Ramos (cell line): Measurements from ENCODE around the gene INPP5B.
"Not testable (repeated sequence)": the region's sequence is repeated elsewhere in the genome, so short reads cannot be mapped to it uniquely, and the experiment has no call there.

Source experiments
- in situ Hi-C: fragments of 300-500 bp; cut with MboI; formaldehyde crosslinking; loops from one replicate; pipeline ENCODE4 v1.14.3; 2022; ENCODE audit warnings: low sequenced_read_pairs; ENCODE audit not compliant: unreplicated experiment

Gene INPP5B

DNA sequence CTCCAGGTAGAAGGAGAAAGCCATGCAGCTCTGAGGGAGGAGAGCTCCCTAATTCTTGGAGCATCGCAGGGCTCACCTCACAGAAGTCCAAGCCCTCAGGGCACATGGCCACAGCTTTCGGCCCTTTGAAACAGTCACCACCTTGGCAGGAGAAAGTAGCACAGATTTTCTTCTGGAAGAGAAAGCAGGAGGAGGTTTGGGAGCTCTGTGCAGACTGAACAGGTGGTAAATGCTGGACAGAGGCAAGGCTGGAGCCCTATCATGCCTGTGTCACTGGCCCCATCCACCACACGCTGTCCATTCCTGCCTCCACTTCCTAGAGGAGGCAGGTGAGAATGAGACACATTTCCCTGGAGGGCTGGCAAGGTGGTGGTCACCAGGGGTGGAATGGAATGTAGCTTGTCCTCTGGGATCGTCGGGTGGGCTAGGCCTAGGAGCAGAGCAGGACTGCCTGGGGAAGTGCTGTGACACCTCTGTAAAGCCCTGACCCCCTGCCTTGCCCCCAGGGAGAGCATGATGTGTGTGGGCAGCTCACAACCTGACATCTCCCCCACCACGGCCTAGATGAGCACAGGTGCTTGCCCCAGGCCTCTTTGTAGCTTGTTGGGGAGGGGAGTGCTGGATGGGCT is 2.8 kb upstream of the INPP5B start:
- in situ Hi-C loops, result no loop called here

DNA sequence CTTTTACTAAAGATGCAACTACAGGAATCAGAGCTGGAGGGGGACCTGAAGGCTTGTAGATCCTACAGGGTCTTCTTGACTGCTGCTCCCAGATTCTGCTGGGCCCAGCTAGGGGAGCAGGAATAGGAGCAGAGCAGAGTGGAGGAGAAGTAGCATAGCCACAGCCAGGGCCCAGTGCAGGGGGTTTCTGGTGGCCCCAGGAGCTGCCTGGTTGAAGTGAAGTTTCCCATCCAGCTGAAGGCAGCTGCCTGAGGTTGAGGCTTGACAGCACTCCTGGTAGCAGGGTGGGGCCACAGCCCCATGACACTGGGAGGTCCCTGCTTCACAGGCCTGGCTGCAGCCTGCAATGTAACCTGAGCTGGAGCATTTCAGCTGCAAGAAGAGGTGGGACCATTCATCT is 2.0 kb upstream of the INPP5B start:
- in situ Hi-C loops, result no loop called here

DNA sequence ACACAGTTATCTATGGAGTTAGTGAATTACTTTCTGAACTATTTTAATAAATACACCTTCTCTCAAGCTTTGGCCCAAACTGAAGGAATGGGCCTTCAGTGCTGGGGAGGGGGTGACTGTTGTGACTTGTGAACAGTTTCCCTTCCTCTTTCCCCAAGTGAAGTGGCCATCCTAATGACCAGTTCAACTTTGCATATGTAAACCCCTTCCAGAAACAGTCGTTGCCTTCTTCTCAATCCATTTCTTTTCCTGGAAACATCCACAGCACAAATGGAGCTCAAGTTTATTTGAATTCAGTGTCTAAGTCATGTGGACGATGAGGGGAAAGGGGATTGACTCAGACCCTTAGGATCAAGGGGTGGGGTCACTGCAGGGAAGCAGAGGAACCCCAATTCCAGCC is 1.3 kb upstream of the INPP5B start:
- in situ Hi-C loops, result no loop called here

DNA sequence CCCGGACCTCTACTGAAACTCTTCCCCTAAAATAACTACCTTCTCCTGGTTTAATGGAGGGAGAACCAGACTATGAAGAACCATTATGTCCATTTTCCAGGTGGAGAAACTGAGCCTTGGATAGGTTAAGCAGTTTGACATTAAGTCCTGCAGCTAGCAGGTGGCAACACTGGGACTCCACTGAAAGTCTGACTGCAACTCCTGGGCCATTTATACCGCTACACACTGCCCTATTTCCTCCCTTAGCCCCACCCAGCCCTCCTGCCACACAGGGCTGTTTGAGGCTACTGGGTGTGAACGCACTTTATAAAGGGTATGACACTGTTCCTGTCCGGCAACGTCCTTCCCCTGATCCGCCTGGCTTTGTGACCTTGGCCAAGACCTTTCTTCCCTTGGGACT is 511 bp upstream of the INPP5B start:
- in situ Hi-C loops, result no loop called here

DNA sequence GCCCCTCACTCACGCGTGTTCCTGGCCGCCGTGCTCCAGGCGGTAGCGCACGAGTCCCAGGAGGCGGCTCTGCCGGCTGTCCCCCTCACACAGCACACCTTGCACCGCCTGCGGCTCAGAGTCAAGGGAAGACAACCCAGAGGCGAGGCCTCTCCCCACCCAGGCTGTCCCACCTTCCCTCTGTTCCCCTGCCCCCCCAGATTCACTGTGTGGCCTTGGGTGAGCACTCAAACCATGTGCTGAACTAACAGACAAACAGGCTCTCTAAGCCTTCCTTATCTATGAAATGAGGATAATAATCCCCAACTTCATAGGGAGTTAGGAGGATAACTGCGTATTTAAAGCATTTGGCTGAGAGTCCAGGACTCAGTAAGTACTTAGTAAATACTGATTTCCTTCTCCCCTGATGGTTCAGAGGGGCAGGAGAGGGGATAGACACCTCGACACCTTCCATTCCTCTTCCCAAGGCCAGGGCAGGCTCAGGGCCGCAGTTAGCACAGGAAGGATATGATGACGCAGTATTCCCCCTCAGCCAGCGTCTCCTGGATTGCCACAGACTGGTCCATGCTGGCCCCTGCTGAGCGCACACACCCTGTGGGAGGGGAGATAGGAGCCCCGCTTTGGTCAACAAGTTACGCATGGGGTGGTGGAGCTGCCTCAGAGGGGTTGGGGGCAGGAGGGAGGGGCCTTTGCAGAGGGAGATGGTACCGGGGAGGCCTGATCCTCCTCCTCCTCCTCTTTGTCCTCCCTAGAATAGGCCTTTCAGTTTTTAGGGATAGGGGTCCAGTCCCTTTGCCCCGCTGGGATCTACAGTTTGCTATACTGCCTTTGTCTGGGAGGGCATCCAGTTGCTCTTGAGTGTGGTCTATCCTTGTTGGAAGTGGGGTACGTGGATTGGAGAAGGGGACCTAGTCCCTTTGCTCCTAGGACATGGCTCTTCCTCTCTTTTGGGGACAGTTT is 830 bp downstream of the INPP5B start:
- in situ Hi-C loops, result no loop called here

- in situ Hi-C loops, result no loop called here
Measured at GRCh38 chr1:37945251-37945650, 1.6 kb downstream of the INPP5B start.

DNA sequence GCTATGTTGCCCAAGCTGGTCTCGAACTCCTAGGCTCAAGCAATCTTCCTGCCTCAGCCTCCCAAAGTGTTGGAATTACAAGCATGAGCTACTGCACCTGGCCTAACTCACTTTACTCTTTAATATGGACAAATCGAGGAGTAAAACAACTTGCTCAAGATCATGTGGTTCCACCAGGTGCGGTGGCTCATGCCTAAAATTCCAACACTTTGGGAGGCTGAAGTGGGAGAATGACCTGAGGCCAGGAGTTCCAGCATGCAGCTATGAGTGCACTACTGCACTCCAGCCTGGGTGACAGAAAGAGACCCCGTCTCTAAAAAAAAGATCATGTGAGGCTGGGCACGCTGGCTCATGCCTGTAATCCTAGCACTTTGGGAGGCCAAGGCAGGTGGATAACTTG is 2.0 kb downstream of the INPP5B start:
- in situ Hi-C loops, result no loop called here

- in situ Hi-C loops, result no loop called here
Measured at GRCh38 chr1:37944086-37944763, 2.6 kb downstream of the INPP5B start.

DNA sequence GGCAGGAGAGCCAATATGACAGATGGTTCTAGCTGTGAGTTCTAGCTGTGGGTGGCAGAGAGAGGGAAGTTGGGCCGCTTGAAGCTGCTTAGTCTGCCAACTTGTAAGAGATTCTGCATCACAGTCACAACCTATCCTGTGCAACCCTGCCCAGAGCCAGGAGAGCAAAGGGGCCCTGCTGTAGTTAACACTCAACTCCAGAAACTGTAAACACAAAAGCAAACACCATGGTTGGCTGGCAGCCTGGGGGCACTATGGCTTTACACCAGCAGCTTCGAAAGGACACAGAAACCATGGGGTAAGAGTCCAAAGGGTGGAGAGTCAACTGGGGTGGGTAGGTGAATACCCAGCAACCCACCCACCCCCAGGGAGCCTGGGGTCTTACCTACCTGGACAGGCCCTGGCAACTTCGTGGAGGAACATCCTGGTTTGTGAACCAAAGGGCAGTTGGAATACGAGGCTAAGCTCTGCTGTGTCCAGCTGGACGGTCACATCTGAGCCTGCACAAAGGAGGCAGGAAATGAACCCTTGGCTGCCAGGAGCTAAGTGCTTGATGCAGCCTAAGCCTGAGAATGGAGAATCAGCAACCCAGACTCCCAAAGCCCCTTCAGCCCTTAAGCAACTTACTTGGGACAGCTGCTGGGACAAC is 6.4 kb downstream of the INPP5B start:
- in situ Hi-C loops, result no loop called here

GRCh38 chr1:37936760-37937159 is 10.1 kb downstream of the INPP5B start:
- in situ Hi-C loops, result not testable (repeated sequence)

DNA sequence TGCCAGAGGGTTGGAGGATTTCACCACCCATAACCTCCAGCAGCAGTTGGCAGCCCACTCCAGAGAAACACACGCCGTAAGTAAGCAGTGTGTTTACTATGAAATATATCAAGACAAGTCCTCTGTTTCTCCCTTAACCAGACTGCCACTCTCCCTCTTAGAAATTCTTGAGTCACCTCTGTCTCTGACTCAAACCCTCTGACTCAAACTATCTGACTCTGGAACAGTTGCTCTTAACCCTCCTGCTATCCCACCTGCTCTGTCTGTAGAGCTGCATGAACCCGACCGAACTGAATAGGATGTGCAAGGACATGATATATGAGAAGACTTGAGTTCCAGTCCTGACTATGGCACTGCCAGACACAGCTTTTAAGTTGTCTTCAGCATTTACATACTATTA is 14.1 kb downstream of the INPP5B start:
- in situ Hi-C loops, result no loop called here

DNA sequence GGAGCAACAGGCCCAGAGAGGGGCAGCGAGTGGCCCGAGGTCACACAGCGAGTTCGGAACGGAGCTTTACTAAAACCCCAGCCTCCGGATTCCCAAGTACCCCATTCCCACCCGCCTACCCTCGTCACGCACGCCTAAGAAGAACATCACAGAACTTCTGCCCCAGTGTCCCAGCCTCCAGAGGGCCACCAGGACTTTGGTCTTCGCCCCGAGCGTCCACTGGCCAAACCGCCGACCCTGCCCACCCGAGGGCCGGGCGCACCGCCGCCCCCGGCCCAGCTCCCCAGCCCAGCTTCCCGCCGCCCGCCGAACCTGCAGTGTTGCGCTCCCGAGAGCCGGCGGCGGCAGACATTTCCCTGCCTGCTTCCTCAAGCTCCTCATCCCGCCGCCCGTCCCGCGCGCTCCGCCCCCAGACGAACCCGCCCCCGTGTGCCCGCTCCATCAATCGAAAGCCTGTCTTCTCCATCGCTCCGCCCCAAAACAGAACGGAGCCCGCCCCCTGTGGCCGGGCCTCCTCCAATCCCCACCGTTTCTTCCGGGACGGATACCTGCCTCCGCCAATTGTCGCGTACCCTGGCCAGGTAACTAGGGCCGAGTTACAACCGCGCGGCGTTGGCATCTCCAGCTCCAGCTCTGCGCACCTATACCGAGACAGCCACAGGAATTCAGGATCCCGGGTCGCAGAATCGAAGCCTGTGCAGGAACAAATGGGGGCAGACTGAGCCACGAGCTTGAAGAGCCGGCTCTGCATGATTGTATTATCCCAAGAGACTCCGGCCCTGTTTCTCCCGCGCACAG is 15.3 kb downstream of the INPP5B start:
- in situ Hi-C loops, result no loop called here

DNA sequence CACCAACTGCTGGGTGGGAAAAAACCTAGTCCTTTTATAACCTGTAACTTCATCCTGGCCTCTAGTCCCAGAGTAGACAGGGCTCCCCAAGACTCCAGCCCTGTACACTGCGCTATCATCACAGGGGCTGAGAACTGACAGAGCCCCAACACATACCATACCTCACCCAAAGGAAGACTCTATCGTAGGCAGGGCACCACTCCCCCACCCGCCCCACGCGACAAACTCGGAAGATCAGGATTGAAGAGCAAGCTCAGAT is 15.8 kb downstream of the INPP5B start:
- in situ Hi-C loops, result no loop called here

GRCh38 chr1:37930246-37931101 is 16.4 kb downstream of the INPP5B start:
- in situ Hi-C loops, result no loop called here

- in situ Hi-C loops, result no loop called here
Measured at GRCh38 chr1:37926038-37926924, 20.6 kb downstream of the INPP5B start.

DNA sequence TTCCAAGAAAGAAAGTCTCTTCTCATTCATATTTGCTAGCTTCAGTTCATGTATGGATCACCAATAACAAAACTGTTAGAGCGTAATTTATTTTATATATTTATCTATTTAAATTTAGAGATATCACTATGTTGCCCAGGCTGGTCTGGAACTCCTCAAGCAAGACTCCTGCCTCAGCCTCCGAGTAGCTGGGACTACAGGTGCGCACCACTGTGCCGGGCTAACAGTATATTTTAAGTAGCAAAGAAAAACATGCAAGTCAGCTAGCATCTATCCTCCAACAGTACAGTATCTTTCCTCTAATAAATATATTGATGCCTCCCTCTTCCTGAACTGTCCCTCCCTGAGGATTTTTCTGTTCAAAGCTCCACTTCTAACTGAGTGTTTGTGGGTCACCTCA is 21.5 kb downstream of the INPP5B start:
- in situ Hi-C loops, result no loop called here

GRCh38 chr1:37923551-37923889 is 23.3 kb downstream of the INPP5B start:
- in situ Hi-C loops, result no loop called here

DNA sequence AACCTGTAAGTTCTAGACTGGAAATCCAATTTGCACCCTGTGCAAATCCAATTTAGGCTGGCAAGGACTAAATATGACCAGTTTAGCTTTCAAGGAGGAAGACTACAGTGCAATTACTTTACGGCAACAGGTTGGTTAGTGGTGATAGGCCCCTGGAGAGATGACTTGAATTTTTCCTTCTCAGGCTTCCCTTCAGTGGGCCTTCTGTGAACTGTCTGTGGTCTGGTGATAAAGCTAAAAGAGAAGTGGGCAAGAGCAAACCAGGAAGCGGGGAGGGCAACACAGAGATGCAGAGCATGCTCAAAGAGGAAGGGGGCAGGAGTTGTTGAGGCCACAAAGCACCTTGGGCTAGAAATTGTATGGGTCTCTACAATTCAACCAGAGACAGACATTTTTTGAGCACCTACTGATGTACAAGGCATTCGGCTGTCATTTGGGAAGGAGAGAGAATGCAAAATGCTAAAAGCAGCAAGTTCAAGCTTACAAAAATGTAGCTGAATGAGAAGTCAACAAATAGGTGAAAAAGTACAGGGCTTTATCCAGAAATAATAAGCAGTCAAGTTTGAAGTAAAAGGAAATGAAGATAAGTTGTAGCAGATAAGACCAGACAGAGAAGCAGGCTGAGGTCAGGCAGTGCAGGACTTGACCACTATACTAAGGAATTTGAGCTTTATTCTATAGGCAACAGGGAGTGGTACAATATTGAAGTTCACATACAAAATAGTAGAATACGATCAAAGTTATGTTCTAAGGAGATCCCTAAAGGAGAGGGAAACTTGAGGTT is 23.9 kb downstream of the INPP5B start:
- in situ Hi-C loops, result no loop called here
